Endothelial cell of umbilical vein (primary cell): ENCODE results near the gene H1-8. TPM values are rescaled to one million over a fixed set of nuclear protein-coding genes. Genes with fewer than 3 reads are reported as not detected.

Experiments
- BruUV-seq: library from RNA; stranded (reverse); fragments of 400-500 nt; replicated peaks from 2 replicates; lab custom pipeline; 2021; lab: Mats Ljungman, UMichigan
- CTCF ChIA-PET: fragments of 300-600, 350-600 bp; sonication (Branson Sonifier 250); formaldehyde crosslinking; loops from one replicate; lab custom pipeline; 2021; ENCODE audit warnings: antibody characterized with exemption, inconsistent platforms; lab: Charles Lee
- POLR2A ChIA-PET: fragments of 300-600, 350-600 bp; sonication (Branson Sonifier 250); formaldehyde crosslinking; loops from one replicate; lab custom pipeline; 2021; ENCODE audit warnings: antibody characterized with exemption, inconsistent platforms; lab: Charles Lee
- DNase-seq: peaks from one replicate; pipeline ENCODE4 v3.0.0-alpha.2; 2011; ENCODE audit warnings: low read depth, low spot score
- FAIRE-seq: peaks from 2 replicates; lab custom pipeline; 2011; peaks lifted over from hg19 to GRCh38; lab: Jason Lieb, UNC
- H2AFZ ChIP-seq: 2 replicates; pipeline ENCODE4 v1.6.0; 2012; ENCODE audit warnings: low read depth, low read length, control low read depth, inconsistent platforms
- H3K27ac ChIP-seq: 2 replicates; pipeline ENCODE4 v1.5.1; 2011; ENCODE audit warnings: low read depth, mild to moderate bottlenecking, control low read depth, low read length, moderate library complexity; ENCODE audit not compliant: insufficient read depth
- H3K27me3 ChIP-seq, 2 experiments: 2 replicates each; pipeline versions ENCODE4 v1.6.0 to v1.6.1; 2011; ENCODE audit warnings: low read length in 2 of 2, mixed read lengths in 1 of 2; ENCODE audit not compliant: control insufficient read depth in 2 of 2, insufficient read depth in 2 of 2
- H3K36me3 ChIP-seq, 2 experiments: 2 replicates in 1 of 2; 3 replicates in 1 of 2; pipeline ENCODE4 v1.5.1; 2011; ENCODE audit warnings: low read length in 2 of 2, mild to moderate bottlenecking in 1 of 2, moderate library complexity in 1 of 2; ENCODE audit not compliant: control insufficient read depth in 2 of 2, insufficient read depth in 2 of 2; ENCODE audit errors: extremely low read depth in 1 of 2
- H3K4me1 ChIP-seq: 3 replicates; pipeline ENCODE4 v1.5.1; 2011; ENCODE audit warnings: mild to moderate bottlenecking, low read length; ENCODE audit not compliant: control insufficient read depth, insufficient read depth; ENCODE audit errors: extremely low read depth
- H3K4me2 ChIP-seq: 2 replicates; pipeline ENCODE4 v1.6.1; 2011; ENCODE audit warnings: low read length, control low read depth, mixed read lengths; ENCODE audit not compliant: insufficient read depth
- H3K4me3 ChIP-seq, 3 experiments: fragments of 200-600 bp in 1 of 3; sonication (generic), shearing (Covaris generic) in 1 of 3; replicated peaks in 1 of 3; 2 replicates each; pipeline ENCODE4 v1.5.1; 2011 to 2016; ENCODE audit warnings: control low read depth in 3 of 3, low read length in 3 of 3, mild to moderate bottlenecking in 2 of 3, inconsistent platforms in 1 of 3, low read depth in 1 of 3, moderate library complexity in 1 of 3; ENCODE audit not compliant: insufficient read depth in 1 of 3
- H3K79me2 ChIP-seq: 2 replicates; pipeline ENCODE4 v1.6.0; 2012; ENCODE audit warnings: low read length, inconsistent platforms; ENCODE audit not compliant: control insufficient read depth, insufficient read depth
- H3K9ac ChIP-seq: replicated peaks from 2 replicates; pipeline ENCODE3; 2011; ENCODE audit warnings: low read length, control low read depth; ENCODE audit not compliant: insufficient read depth; ENCODE audit errors: extremely low read depth
- H3K9me1 ChIP-seq: replicated peaks from 3 replicates; pipeline ENCODE4 v1.6.0; 2011; ENCODE audit warnings: mild to moderate bottlenecking, low read length; ENCODE audit not compliant: control insufficient read depth, insufficient read depth; ENCODE audit errors: extremely low read depth
- H3K9me3 ChIP-seq: replicated peaks from 2 replicates; pipeline ENCODE4 v1.5.1; 2012; ENCODE audit warnings: low read length, inconsistent platforms; ENCODE audit not compliant: control insufficient read depth, insufficient read depth
- H4K20me1 ChIP-seq: replicated peaks from 2 replicates; pipeline ENCODE3; 2011; ENCODE audit warnings: mild to moderate bottlenecking, low read length; ENCODE audit not compliant: control insufficient read depth, insufficient read depth; ENCODE audit errors: extremely low read depth
- CTCF ChIP-seq, 2 donors: IDR thresholded peaks; 1 replicate in 1 of 2; 2 replicates in 1 of 2; pipeline ENCODE4 v1.5.1; 2011; ENCODE audit warnings: low read length in 2 of 2, mild to moderate bottlenecking in 2 of 2, moderate library complexity in 2 of 2, control low read depth in 1 of 2, inconsistent platforms in 1 of 2, low read depth in 1 of 2; ENCODE audit not compliant: insufficient read depth in 1 of 2; ENCODE audit errors: extremely low read depth in 1 of 2
- EZH2 ChIP-seq: IDR thresholded peaks from 2 replicates; pipeline ENCODE4 v1.6.1; 2012; ENCODE audit warnings: borderline replicate concordance, low read depth, mild to moderate bottlenecking, moderate library complexity, low read length, inconsistent platforms; ENCODE audit not compliant: severe bottlenecking
- FOS ChIP-seq: IDR thresholded peaks from 2 replicates; pipeline ENCODE4 v1.6.1; 2011; ENCODE audit warnings: mild to moderate bottlenecking, low read length, moderate library complexity, borderline replicate concordance; ENCODE audit not compliant: insufficient read depth
- GATA2 ChIP-seq: IDR thresholded peaks from 2 replicates; pipeline ENCODE4 v1.7.0; 2011; ENCODE audit warnings: low read depth, mild to moderate bottlenecking, moderate library complexity, mixed read lengths, low read length; ENCODE audit not compliant: insufficient read length, insufficient read depth
- JUN ChIP-seq: IDR thresholded peaks from 2 replicates; pipeline ENCODE4 v1.6.1; 2011; ENCODE audit warnings: borderline replicate concordance, low read depth; ENCODE audit not compliant: insufficient read length, insufficient read depth
- MAX ChIP-seq: IDR thresholded peaks from 2 replicates; pipeline ENCODE4 v1.6.1; 2011; ENCODE audit not compliant: insufficient read depth, insufficient read length
- MYC ChIP-seq: IDR thresholded peaks from one replicate; pipeline ENCODE4 v1.6.1; 2011; ENCODE audit warnings: mild to moderate bottlenecking, low read depth, low read length
- POLR2A ChIP-seq: IDR thresholded peaks from 2 replicates; pipeline ENCODE4 v1.6.1; 2012; ENCODE audit warnings: low read depth, mild to moderate bottlenecking, control low read depth, low read length
- POLR2AphosphoS5 ChIP-seq: IDR thresholded peaks from 2 replicates; pipeline ENCODE4 v1.6.1; 2012; ENCODE audit warnings: low read depth, mild to moderate bottlenecking, control low read depth, low read length, moderate library complexity; ENCODE audit not compliant: insufficient read depth
- dilution Hi-C: fragments of 300-500 bp; cut with MboI; formaldehyde crosslinking; loops from one replicate; pipeline ENCODE4 v1.15.0; 2019; ENCODE audit warnings: low sequenced_read_pairs; ENCODE audit not compliant: extremely low pct_ligation_motif_present
- intact Hi-C: fragments of 100-400 bp; cut with micrococcal nuclease; formaldehyde crosslinking; loops from one replicate; pipeline ENCODE4 v1.10.0; 2022
- polyA plus RNA-seq, 4 experiments: library from polyadenylated mRNA; depleted of rRNA in 3 of 4; stranded (reverse) in 3 of 4; unstranded in 1 of 4; fragments of >200 nt; gene quantifications; 2 replicates each; pipeline versions ENCODE4 v1.2.1 to v1.2.3, GENCODE V29; 2011 to 2012; ENCODE audit warnings: missing spikeins in 1 of 4
- total RNA-seq: library from RNA; stranded (reverse); gene quantifications from 2 replicates; pipeline ENCODE4 v1.2.3, GENCODE V29; 2021

Gene H1-8
- total and polyA plus RNA-seq, 2 donors (not counting 3 experiments of a cell fraction or from before 2014, with no cell fraction given) = not detected

- H3K36me3 ChIP-seq = no peaks in the 10 kb centered on the region
- H3K27me3 ChIP-seq = no peaks in the 10 kb centered on the region
- H3K4me1 ChIP-seq = peaks cover 11% of the 10 kb centered on the region
- no peak overlapping the region for H3K27ac ChIP-seq
- no peaks in the 10 kb centered on the region for H3K9me3 ChIP-seq
- no peak overlapping the region for H3K4me2 ChIP-seq
- H3K79me2 ChIP-seq = no peaks in the 10 kb centered on the region
- ChIA-PET CTCF (no interaction called here), POLR2A (no interaction called here)
- dilution Hi-C loops (no loop called here), intact Hi-C loops (no loop called here)
- no peak for FAIRE-seq
- no peaks in the 10 kb centered on the region for H3K9me1 ChIP-seq
- no peak overlapping the region for H3K9ac ChIP-seq
- H2AFZ ChIP-seq = peak overlapping the region; percentile 69
- no peaks in the 10 kb centered on the region for H4K20me1 ChIP-seq
- BruUV-seq = no TSS peak
- DNase-seq = no peak
- H3K4me3 ChIP-seq = no peak overlapping the region
- TF ChIP-seq POLR2A = no peak
- TF ChIP-seq CTCF (IDR thresholded peaks at IDR 0.05; ENCODE audit: extremely low read depth in 1 of 2, insufficient read depth in 1 of 2, low read depth in 1 of 2, low read length in 2 of 2) = no peak
- TF ChIP-seq MAX = no peak
- TF ChIP-seq POLR2AphosphoS5 = no peak
- no peak for TF ChIP-seq FOS
- no peak for TF ChIP-seq JUN
- no peak for TF ChIP-seq GATA2
- no peak for TF ChIP-seq MYC
- TF ChIP-seq EZH2 = no peak
Observed at GRCh38 chr3:129529436-129530210, 13.4 kb upstream of the H1-8 start.
